SK-N-SH treated with all-trans-retinoic acid at 6 μM for 48 hours (cell line): ENCODE measurements around the gene COG1.

Experiments
- ATAC-seq: fragments of 200-7000 bp; cut with Tn5 transposase; 3 replicates; pipeline ENCODE4 v1.9.1; 2020; ENCODE audit warnings: mild to moderate bottlenecking, moderate library complexity
- ARNTL ChIP-seq: fragments of 450-650 bp; formaldehyde crosslinking; IDR thresholded peaks from 2 replicates; pipeline ENCODE4 v1.5.0; 2020; ENCODE audit warnings: low read depth, mild to moderate bottlenecking, moderate library complexity, borderline replicate concordance
- BACH2 ChIP-seq: fragments of 250-450 bp; sonication (Bioruptor Pico); IDR thresholded peaks from 2 replicates; pipeline ENCODE4 v1.9.0; 2021; ENCODE audit warnings: mild to moderate bottlenecking, borderline replicate concordance
- CREB5 ChIP-seq: fragments of 250-450 bp; sonication (Bioruptor Pico); IDR thresholded peaks from 2 replicates; pipeline ENCODE4 v1.5.1; 2020; ENCODE audit warnings: low read depth, mild to moderate bottlenecking, moderate library complexity
- CSDC2 ChIP-seq: fragments of 250-450 bp; sonication (Bioruptor Pico); IDR thresholded peaks from 2 replicates; pipeline ENCODE4 v1.5.0; 2020; ENCODE audit warnings: mild to moderate bottlenecking, moderate library complexity
- ESRRG ChIP-seq: fragments of 250-450 bp; sonication (Bioruptor Pico); IDR thresholded peaks from 2 replicates; pipeline ENCODE4 v1.6.1; 2021; ENCODE audit warnings: mild to moderate bottlenecking
- GLIS3 ChIP-seq: fragments of 250-450 bp; sonication (Bioruptor Pico); IDR thresholded peaks from 2 replicates; pipeline ENCODE4 v1.5.0; 2020; ENCODE audit warnings: mild to moderate bottlenecking, moderate library complexity
- ISL1 ChIP-seq: fragments of 250-450 bp; sonication (Bioruptor Pico); IDR thresholded peaks from 2 replicates; pipeline ENCODE4 v2.1.2; 2022; ENCODE audit warnings: mild to moderate bottlenecking, moderate library complexity
- PATZ1 ChIP-seq: fragments of 250-450 bp; sonication (Bioruptor Pico); IDR thresholded peaks from 2 replicates; pipeline ENCODE4 v1.8.0; 2020; ENCODE audit warnings: mild to moderate bottlenecking, moderate library complexity, borderline replicate concordance
- POU6F1 ChIP-seq: fragments of 250-450 bp; sonication (Bioruptor Pico); IDR thresholded peaks from 2 replicates; pipeline ENCODE4 v1.8.0; 2021; ENCODE audit warnings: low read depth, mild to moderate bottlenecking, moderate library complexity, borderline replicate concordance
- PPARA ChIP-seq: fragments of 250-450 bp; sonication (Bioruptor Pico); IDR thresholded peaks from 2 replicates; pipeline ENCODE4 v1.5.0; 2020; ENCODE audit warnings: mild to moderate bottlenecking, borderline replicate concordance
- RARB ChIP-seq: fragments of 250-450 bp; sonication (Bioruptor Pico); IDR thresholded peaks from 2 replicates; pipeline ENCODE4 v1.8.0; 2021; ENCODE audit warnings: mild to moderate bottlenecking, moderate library complexity
- SNAI2 ChIP-seq: fragments of 250-450 bp; sonication (Bioruptor Pico); IDR thresholded peaks from 2 replicates; pipeline ENCODE4 v1.5.0; 2020; ENCODE audit warnings: mild to moderate bottlenecking, moderate library complexity
- TCF4 ChIP-seq: fragments of 250-450 bp; sonication (Bioruptor Pico); IDR thresholded peaks from 2 replicates; pipeline ENCODE4 v1.8.0; 2021; ENCODE audit warnings: mild to moderate bottlenecking, moderate library complexity, borderline replicate concordance
- TOX ChIP-seq: fragments of 250-450 bp; sonication (Bioruptor Pico); IDR thresholded peaks from 2 replicates; pipeline ENCODE4 v1.8.0; 2021; ENCODE audit warnings: mild to moderate bottlenecking, moderate library complexity, borderline replicate concordance
- TSHZ2 ChIP-seq: fragments of 250-450 bp; sonication (Bioruptor Pico); IDR thresholded peaks from 2 replicates; pipeline ENCODE4 v1.5.0; 2020; ENCODE audit warnings: mild to moderate bottlenecking, moderate library complexity
- ZC3H10 ChIP-seq: fragments of 250-450 bp; sonication (Bioruptor Pico); IDR thresholded peaks from 2 replicates; pipeline ENCODE4 v1.5.1; 2021; ENCODE audit warnings: mild to moderate bottlenecking, moderate library complexity
- ZFP3 ChIP-seq: fragments of 250-450 bp; sonication (Bioruptor Pico); IDR thresholded peaks from 2 replicates; pipeline ENCODE4 v1.5.0; 2020; ENCODE audit warnings: mild to moderate bottlenecking, moderate library complexity
- ZFP30 ChIP-seq: fragments of 450-650 bp; formaldehyde crosslinking; IDR thresholded peaks from 2 replicates; pipeline ENCODE4 v1.5.0; 2022; ENCODE audit warnings: mild to moderate bottlenecking, moderate library complexity
- ZNF565 ChIP-seq: fragments of 450-650 bp; formaldehyde crosslinking; conservative IDR thresholded peaks from 2 replicates; pipeline ENCODE4 v1.5.0; 2020; ENCODE audit warnings: low read depth, mild to moderate bottlenecking, moderate library complexity
- ZNF70 ChIP-seq: fragments of 450-650 bp; formaldehyde crosslinking; IDR thresholded peaks from 2 replicates; pipeline ENCODE4 v1.5.0; 2020; ENCODE audit warnings: mild to moderate bottlenecking, moderate library complexity
- ZNF8 ChIP-seq: fragments of 450-650 bp; formaldehyde crosslinking; IDR thresholded peaks from 2 replicates; pipeline ENCODE4 v1.5.0; 2020; ENCODE audit warnings: mild to moderate bottlenecking, moderate library complexity

The COG1 gene

GRCh38 chr17:73187203-73187769 lies 5.6 kb upstream of the COG1 start:
- TF ChIP-seq RARB (CRISPR knock-in tag), result no peak
- no peak for TF ChIP-seq PATZ1 (CRISPR knock-in tag)
- no peak for TF ChIP-seq CSDC2 (CRISPR knock-in tag)
- TF ChIP-seq GLIS3 (CRISPR knock-in tag), result no peak
- no peak for TF ChIP-seq CREB5 (CRISPR knock-in tag)
- TF ChIP-seq ARNTL (CRISPR knock-in tag), result no peak
- no peak for TF ChIP-seq ZNF8 (CRISPR knock-in tag)
- TF ChIP-seq SNAI2 (CRISPR knock-in tag), result no peak
- no peak for TF ChIP-seq ZNF70 (CRISPR knock-in tag)
- no peak for TF ChIP-seq TSHZ2 (CRISPR knock-in tag)
- TF ChIP-seq ZFP30 (CRISPR knock-in tag), result no peak
- TF ChIP-seq POU6F1 (CRISPR knock-in tag), result no peak
- TF ChIP-seq ZC3H10 (CRISPR knock-in tag), result no peak
- no peak for TF ChIP-seq ESRRG
- TF ChIP-seq BACH2 (CRISPR knock-in tag), result no peak
- no peak for TF ChIP-seq TOX
- no peak for ATAC-seq

DNA sequence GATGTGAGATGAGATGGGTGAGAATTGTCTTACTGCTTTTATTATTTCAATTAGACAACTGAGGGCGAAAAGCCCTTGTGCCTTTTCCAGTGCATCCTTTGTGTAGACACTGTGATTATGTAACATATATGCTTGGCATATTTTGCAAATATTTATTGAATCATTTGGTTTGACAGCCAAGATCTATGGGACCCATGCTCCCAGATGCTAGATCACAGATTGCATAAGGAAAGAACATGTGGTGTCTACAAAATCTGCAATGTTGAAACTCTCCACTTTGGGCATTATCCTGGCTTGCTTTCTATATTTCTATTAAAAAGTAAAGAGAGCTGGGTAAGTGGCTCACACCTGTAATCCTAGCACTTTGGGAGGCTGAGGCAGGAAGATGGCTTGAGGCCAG lies 4.8 kb upstream of the COG1 start:
- ATAC-seq, result no peak
- TF ChIP-seq ISL1 (CRISPR knock-in tag) (no peak), ARNTL (CRISPR knock-in tag) (no peak), ZNF565 (CRISPR knock-in tag) (no peak), POU6F1 (CRISPR knock-in tag) (no peak), RARB (CRISPR knock-in tag) (no peak), TCF4 (no peak), PPARA (CRISPR knock-in tag) (no peak), ZFP3 (no peak), BACH2 (CRISPR knock-in tag) (no peak), TSHZ2 (CRISPR knock-in tag) (no peak), GLIS3 (CRISPR knock-in tag) (no peak), PATZ1 (CRISPR knock-in tag) (no peak)
